Gastroesophageal sphincter (tissue), 4 donors: ENCODE results near the gene SORCS3. TPM values are rescaled to one million over a fixed set of nuclear protein-coding genes. Genes with fewer than 3 reads are reported as not detected.

ENCODE experiments used
- ATAC-seq: fragments of 150-250 bp; one replicate; pipeline ENCODE4 v1.9.1; 2016; ENCODE audit warnings: mild to moderate bottlenecking, moderate library complexity
- H3K27ac ChIP-seq, 4 donors: fragments of 200-600 bp; sonication (generic) in 3 of 4; 1 replicate in 3 of 4; 2 replicates in 1 of 4; pipeline ENCODE4 v1.5.1; 2016 to 2019
- H3K27me3 ChIP-seq: fragments of 200-600 bp; sonication (generic); one replicate; pipeline ENCODE4 v1.5.1; 2019
- H3K36me3 ChIP-seq, 2 donors: fragments of 200-600 bp; sonication (generic); one replicate each; pipeline ENCODE4 v1.5.1; 2019; ENCODE audit warnings: control low read depth in 1 of 2
- H3K4me1 ChIP-seq, 3 donors: fragments of 200-600 bp; sonication (generic); 1 replicate in 2 of 3; 2 replicates in 1 of 3; pipeline ENCODE4 v1.5.1; 2016 to 2019; ENCODE audit warnings: control low read depth in 2 of 3
- H3K4me3 ChIP-seq, 2 donors: fragments of 200-600 bp; sonication (generic); one replicate each; pipeline ENCODE4 v1.5.1; 2019; ENCODE audit warnings: mild to moderate bottlenecking in 1 of 2, moderate library complexity in 1 of 2
- H3K9me3 ChIP-seq, 3 donors: fragments of 200-600 bp; sonication (generic); one replicate each; pipeline ENCODE4 v1.5.1; 2017 to 2019; ENCODE audit warnings: control low read depth in 2 of 3
- CTCF ChIP-seq, 4 experiments: fragments of 200-600 bp in 2 of 4; fragments of 450-650 bp in 2 of 4; sonication (generic) in 1 of 4; IDR thresholded peaks; one replicate each; pipeline ENCODE4 v1.5.1; 2017 to 2019; ENCODE audit warnings: antibody characterized with exemption in 4 of 4, mild to moderate bottlenecking in 2 of 4, moderate library complexity in 2 of 4
- EP300 ChIP-seq: sonication (generic); formaldehyde crosslinking; IDR thresholded peaks from one replicate; pipeline ENCODE4 v1.6.1; 2017; ENCODE audit warnings: antibody characterized with exemption, mild to moderate bottlenecking
- POLR2A ChIP-seq, 2 donors: fragments of 450-650 bp; IDR thresholded peaks; one replicate each; pipeline ENCODE4 v1.6.1; 2017; ENCODE audit warnings: antibody characterized with exemption in 2 of 2, mild to moderate bottlenecking in 2 of 2, moderate library complexity in 1 of 2
- POLR2AphosphoS5 ChIP-seq: sonication (generic); formaldehyde crosslinking; IDR thresholded peaks from one replicate; pipeline ENCODE4 v1.6.1; 2017; ENCODE audit warnings: antibody characterized with exemption
- WGBS, 2 donors: methylation state at CpG; one replicate each; pipeline ENCODE4 v1.1.5; 2018; ENCODE audit warnings: low coverage in 1 of 2; 5-methylcytosine and 5-hydroxymethylcytosine counted together
- total RNA-seq, 4 donors: library from RNA; depleted of rRNA; stranded (reverse); fragments of >200 nt; gene quantifications; one replicate each; pipeline ENCODE4 v1.1.0, GENCODE V29; 2016

SORCS3 gene
- total RNA-seq, 4 donors from 2014 or later, result 0.31 to 1.3 (median 0.69) TPM; not detected in 1

DNA sequence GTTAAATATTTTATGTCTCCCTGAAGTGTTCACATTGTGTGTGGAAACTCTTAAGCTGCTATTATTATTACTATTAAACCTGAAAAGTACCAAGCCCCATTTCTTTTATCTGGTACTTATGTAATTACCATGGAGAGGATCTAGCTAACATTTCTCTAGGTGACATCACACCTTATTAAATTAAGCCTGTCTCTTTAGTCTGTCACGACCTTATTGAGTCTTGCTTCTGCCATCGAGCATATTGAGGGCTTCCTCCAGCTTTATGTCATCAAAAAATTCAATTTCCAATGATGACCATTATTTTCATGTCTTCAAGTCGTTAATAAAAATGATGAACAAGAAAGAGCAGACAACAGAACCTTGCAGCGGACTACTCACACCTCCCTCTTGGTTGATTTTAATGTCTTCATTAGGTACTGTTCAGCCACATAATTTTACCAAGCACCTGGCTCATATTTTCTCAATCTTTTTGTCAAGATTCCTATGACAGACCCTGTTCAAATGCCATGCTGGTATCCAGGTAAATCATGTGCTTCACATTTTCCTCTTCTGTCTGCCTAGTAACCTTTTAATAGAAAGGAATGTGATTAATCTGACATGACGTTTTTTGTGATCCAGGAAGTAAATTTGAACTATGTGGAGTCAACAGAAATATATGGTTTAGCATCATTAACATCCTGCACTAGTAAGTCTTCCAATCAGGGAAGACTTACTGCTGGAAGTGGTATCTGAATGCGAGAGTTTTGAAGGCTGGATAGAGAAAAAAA is 556.7 kb downstream of the SORCS3 start:
- Histone ChIP-seq H3K4me1 (no peaks in the 10 kb centered on the region), H3K36me3 (no peaks in the 10 kb centered on the region), H3K9me3 (no peaks in the 10 kb centered on the region), H3K27me3 (no peaks in the 10 kb centered on the region), H3K4me3 (no peak overlapping the region), H3K27ac (no peak overlapping the region)
- WGBS, 2 donors, result 64 to 79% methylated on average over 6 of the region's 6 CpGs
- TF ChIP-seq EP300 (no peak), POLR2AphosphoS5 (no peak), CTCF (IDR thresholded peaks at IDR 0.05) (no peak)
- ATAC-seq, result no peak

DNA sequence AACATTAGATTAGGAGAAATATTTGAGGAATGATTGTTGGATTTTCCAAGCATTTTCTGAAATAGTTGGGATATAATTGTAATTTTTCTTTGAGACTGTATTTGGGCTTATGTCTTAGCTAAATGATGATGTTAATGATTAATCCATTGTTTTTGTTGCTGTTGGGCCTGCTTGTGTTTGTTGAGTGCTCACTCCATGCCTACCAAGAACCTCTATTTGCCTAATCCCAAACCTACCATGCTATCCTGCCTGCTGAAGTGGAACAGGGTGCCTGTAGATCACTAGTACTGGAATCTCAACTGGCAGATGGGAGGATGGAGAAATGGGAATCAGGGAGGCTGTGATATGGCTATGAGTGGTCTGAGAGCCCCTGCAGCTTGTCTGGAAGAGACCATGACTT is 565.5 kb downstream of the SORCS3 start:
- Histone ChIP-seq H3K4me1 (no peaks in the 10 kb centered on the region), H3K27ac (no peak overlapping the region), H3K9me3 (no peaks in the 10 kb centered on the region), H3K27me3 (no peaks in the 10 kb centered on the region), H3K4me3 (no peak overlapping the region), H3K36me3 (no peaks in the 10 kb centered on the region)
- TF ChIP-seq POLR2AphosphoS5 (no peak), EP300 (no peak), CTCF (IDR thresholded peaks at IDR 0.05) (no peak), POLR2A (IDR thresholded peaks at IDR 0.05) (no peak)
- ATAC-seq, result no peak

DNA sequence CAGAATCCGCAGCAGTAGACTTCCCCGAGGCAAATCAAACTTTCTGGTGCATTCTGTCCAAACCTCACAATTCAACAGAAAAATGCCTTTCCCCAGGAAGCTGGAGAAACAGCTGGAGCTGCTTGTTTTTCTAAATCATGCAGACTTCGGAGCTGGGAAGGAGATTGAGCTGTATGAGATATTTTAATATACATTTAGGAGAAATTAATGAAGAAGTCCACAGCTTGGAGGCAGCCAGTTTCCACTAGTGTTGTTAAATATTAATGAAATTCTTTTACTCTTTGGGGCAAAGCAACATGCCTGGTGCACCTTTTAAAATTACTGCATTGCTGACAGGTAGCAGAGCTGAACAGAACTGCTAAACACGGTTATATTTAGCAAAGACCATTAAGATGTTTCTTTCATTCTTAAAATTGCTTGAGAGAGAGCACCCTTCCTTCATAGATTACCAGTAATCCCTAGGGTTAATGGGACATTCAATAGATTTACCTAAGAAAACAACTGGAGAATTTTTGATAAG is 566.4 kb downstream of the SORCS3 start:
- no peak for ATAC-seq
- TF ChIP-seq EP300, result no peak
- TF ChIP-seq POLR2AphosphoS5, result no peak
- no peak for TF ChIP-seq POLR2A (IDR thresholded peaks at IDR 0.05)
- TF ChIP-seq CTCF (IDR thresholded peaks at IDR 0.05), result no peak
- Histone ChIP-seq H3K9me3 (no peaks in the 10 kb centered on the region), H3K4me3 (no peak overlapping the region), H3K27me3 (no peaks in the 10 kb centered on the region), H3K4me1 (no peaks in the 10 kb centered on the region), H3K36me3 (no peaks in the 10 kb centered on the region), H3K27ac (no peak overlapping the region)
- 47% methylated on average over 3 to 4 of the region's 4 CpGs for WGBS, 2 donors

DNA sequence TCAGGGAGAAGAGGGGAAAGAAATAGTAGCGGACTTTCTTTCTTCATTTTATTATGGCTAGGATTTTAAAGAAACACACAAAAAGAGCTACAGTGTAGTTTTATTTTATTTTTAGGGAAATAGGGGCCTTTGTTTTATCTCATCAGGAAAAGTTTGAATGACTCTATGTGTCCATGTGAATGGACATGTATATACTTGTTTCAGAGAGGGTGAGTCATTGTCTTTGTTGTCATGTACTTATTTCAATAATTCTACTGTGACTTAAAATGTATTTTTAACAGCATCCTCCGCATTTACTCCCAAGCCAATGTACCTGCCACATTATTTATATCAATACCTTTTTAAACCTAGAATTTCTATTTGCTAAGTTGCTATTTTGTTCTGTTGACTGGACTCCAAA is 569.5 kb downstream of the SORCS3 start:
- TF ChIP-seq CTCF (IDR thresholded peaks at IDR 0.05) (no peak), POLR2A (IDR thresholded peaks at IDR 0.05) (no peak), POLR2AphosphoS5 (no peak), EP300 (no peak)
- H3K36me3 ChIP-seq, result no peaks in the 10 kb centered on the region
- H3K27me3 ChIP-seq, result no peaks in the 10 kb centered on the region
- no peak overlapping the region for H3K27ac ChIP-seq
- no peak for ATAC-seq
- WGBS, 2 donors, result 87 to 100% methylated on average over 2 of the region's 2 CpGs
- H3K4me1 ChIP-seq, result no peaks in the 10 kb centered on the region
- no peak overlapping the region for H3K4me3 ChIP-seq
- H3K9me3 ChIP-seq, result no peaks in the 10 kb centered on the region

- H3K27me3 ChIP-seq, result no peaks in the 10 kb centered on the region
- H3K27ac ChIP-seq, result no peak overlapping the region
- H3K9me3 ChIP-seq, result peaks cover 0 to 11% (median 0%) of the 10 kb centered on the region in 3 donors
- no peaks in the 10 kb centered on the region for H3K4me1 ChIP-seq
- no peaks in the 10 kb centered on the region for H3K36me3 ChIP-seq
- WGBS, 2 donors, result 73 to 88% methylated on average over 2 of the region's 2 CpGs
- no peak for ATAC-seq
- TF ChIP-seq POLR2AphosphoS5 (no peak), CTCF (IDR thresholded peaks at IDR 0.05) (no peak), POLR2A (IDR thresholded peaks at IDR 0.05) (no peak), EP300 (no peak)
- H3K4me3 ChIP-seq, result no peak overlapping the region
Measured at GRCh38 chr10:105237685-105238084, 596.6 kb downstream of the SORCS3 start.
